ENCODE results near the gene SLC4A1. TPM values are rescaled to one million over a fixed set of nuclear protein-coding genes. Genes with fewer than 3 reads are reported as not detected.
"Not testable (repeated sequence)": the region's sequence is repeated elsewhere in the genome, so short reads cannot be mapped to it uniquely, and the experiment has no call there.

The SLC4A1 gene
- total and polyA plus RNA-seq, 2 donors from 2014 or later, result 2.1 to 201 TPM

DNA sequence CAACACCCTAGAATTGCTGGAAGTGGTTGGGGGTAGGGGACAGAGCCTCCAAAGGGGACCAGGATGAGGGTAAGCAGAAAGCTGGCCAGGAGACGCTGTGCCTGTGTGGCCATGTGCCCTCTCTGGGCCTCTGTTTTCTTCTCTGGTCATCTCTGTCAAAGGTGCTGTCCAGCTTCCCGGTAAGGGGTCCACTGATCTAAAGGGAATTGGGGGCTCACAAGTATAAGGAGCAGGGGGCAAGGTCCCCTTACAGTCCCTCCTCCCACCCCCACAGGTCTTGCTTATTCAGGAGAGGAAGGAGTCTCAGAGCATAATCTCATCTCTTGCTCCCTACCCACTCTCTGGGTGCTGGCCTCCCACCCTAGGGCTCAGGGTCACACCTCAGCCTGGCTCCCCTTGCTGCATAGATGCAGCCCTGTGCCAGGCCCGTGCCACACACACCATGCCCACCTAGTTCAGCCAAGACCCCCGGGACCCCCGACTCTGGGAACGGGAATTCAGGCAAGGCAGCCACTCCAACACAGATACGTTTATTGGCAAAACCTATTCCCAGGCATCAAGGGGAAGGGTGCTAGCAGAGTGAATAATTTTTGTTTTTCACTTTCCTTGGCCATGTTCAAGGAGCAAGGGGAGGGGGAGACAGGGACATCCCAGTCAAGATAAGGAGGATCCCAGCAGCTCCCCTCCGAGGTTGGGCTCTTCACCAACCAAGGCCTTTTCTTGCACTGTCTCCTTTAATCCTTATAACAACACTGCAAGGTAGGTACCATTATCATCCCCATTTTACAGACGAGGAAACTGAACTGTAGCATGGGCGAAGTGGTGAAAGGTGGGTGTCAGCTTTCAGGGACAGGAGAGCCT lies 19.8 kb downstream of the SLC4A1 start:
- H3K9ac ChIP-seq (ENCODE audit: low read length in 3 of 3), result no peak overlapping the region
- H3K27me3 ChIP-seq (ENCODE audit: control insufficient read depth, insufficient read depth, low read length), result no peaks in the 10 kb centered on the region
- H3K27ac ChIP-seq (ENCODE audit: low read depth in 2 of 2, low read length in 2 of 2), result no peak overlapping the region
- FAIRE-seq, result no peak
- H3K4me3 ChIP-seq (ENCODE audit: low read length in 3 of 3), result no peak overlapping the region
- DNase-seq, result no peak
- no peaks in the 10 kb centered on the region for H3K36me3 ChIP-seq (ENCODE audit: control insufficient read depth in 2 of 3, insufficient read depth in 3 of 3, low read length in 3 of 3)
- H3K4me1 ChIP-seq (ENCODE audit: control insufficient read depth in 2 of 3, insufficient read depth in 2 of 3, low read depth in 1 of 3, low read length in 3 of 3), result peaks cover 0 to 13% (median 11%) of the 10 kb centered on the region in 3 donors
- TF ChIP-seq, protein P1, sequence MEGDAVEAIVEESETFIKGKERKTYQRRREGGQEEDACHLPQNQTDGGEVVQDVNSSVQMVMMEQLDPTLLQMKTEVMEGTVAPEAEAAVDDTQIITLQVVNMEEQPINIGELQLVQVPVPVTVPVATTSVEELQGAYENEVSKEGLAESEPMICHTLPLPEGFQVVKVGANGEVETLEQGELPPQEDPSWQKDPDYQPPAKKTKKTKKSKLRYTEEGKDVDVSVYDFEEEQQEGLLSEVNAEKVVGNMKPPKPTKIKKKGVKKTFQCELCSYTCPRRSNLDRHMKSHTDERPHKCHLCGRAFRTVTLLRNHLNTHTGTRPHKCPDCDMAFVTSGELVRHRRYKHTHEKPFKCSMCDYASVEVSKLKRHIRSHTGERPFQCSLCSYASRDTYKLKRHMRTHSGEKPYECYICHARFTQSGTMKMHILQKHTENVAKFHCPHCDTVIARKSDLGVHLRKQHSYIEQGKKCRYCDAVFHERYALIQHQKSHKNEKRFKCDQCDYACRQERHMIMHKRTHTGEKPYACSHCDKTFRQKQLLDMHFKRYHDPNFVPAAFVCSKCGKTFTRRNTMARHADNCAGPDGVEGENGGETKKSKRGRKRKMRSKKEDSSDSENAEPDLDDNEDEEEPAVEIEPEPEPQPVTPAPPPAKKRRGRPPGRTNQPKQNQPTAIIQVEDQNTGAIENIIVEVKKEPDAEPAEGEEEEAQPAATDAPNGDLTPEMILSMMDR (IDR thresholded peaks at IDR 0.05; ENCODE audit: borderline replicate concordance, extremely low read depth, insufficient read depth), result no peak
- H3K9me3 ChIP-seq (ENCODE audit: control insufficient read depth in 2 of 3, insufficient read depth in 1 of 3, low read length in 3 of 3), result no peaks in the 10 kb centered on the region
- intact Hi-C loops (cut with DNase I), result no loop called here

DNA sequence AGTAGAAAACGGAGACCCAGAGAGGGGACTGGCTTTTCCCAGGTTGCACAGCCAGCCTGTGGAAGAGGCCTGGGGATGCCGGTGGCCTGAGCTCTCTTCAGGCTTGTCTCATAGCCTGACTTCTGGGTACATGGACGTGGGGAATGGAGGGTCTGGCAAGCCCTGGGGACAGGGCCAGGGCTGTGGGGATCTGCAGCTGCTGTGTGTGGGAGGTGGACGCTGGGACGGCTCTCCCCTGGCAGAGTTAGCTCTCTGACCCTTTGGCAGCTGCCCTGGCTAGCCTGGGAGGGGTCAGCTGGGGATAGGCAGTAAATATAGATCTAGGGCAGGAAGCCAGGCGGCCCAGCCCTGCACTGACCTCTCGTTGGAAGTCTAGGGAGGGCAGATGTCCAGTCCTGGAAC lies 20.5 kb downstream of the SLC4A1 start:
- DNase-seq (peak in 1 of 5 donors; percentile 81), FAIRE-seq (no peak)
- no peak overlapping the region for H3K4me3 ChIP-seq (ENCODE audit: low read length in 3 of 3)
- H3K27me3 ChIP-seq (ENCODE audit: control insufficient read depth, insufficient read depth, low read length), result no peaks in the 10 kb centered on the region
- intact Hi-C loops (cut with DNase I), result no loop called here
- H3K36me3 ChIP-seq (ENCODE audit: control insufficient read depth in 2 of 3, insufficient read depth in 3 of 3, low read length in 3 of 3), result no peaks in the 10 kb centered on the region
- H3K4me1 ChIP-seq (ENCODE audit: control insufficient read depth in 2 of 3, insufficient read depth in 2 of 3, low read depth in 1 of 3, low read length in 3 of 3), result peaks cover 0 to 13% (median 11%) of the 10 kb centered on the region in 3 donors
- no peak overlapping the region for H3K9ac ChIP-seq (ENCODE audit: low read length in 3 of 3)
- H3K27ac ChIP-seq (ENCODE audit: low read depth in 2 of 2, low read length in 2 of 2), result no peak overlapping the region
- TF ChIP-seq, protein P1 (IDR thresholded peaks at IDR 0.05; ENCODE audit: borderline replicate concordance, extremely low read depth, insufficient read depth), result no peak
- H3K9me3 ChIP-seq (ENCODE audit: control insufficient read depth in 2 of 3, insufficient read depth in 1 of 3, low read length in 3 of 3), result no peaks in the 10 kb centered on the region

DNA sequence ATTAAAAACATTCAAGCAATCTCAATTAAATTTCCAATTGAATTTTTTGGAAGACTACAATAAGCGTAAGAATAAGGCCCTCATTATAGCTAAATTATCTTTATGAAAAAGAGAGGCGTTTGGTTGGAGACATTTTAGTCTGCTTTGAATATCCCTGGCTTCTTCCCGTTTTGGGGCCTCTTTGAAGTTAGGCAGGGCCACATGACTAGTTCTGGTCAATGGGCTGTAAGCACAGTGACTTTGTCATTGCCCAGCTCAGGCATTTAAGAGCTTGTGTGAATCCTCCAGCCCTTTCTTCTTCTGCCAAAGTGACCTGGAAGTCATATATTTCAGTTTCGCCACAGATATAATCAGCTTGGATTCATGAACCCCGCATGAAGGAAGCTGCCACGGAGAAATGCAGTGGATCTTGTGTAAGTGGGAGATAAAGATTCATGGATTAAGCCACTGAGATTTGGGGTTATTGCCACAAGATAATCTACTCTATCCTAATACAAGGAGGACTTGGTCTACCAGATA lies 26.8 kb downstream of the SLC4A1 start:
- no peak for DNase-seq
- Histone ChIP-seq H3K4me1 (ENCODE audit: control insufficient read depth in 2 of 3, insufficient read depth in 2 of 3, low read depth in 1 of 3, low read length in 3 of 3) (peaks cover 0 to 3% (median 0%) of the 10 kb centered on the region in 3 donors), H3K27ac (ENCODE audit: low read depth in 2 of 2, low read length in 2 of 2) (no peak overlapping the region), H3K36me3 (ENCODE audit: control insufficient read depth in 2 of 3, insufficient read depth in 3 of 3, low read length in 3 of 3) (no peaks in the 10 kb centered on the region), H3K9ac (ENCODE audit: low read length in 3 of 3) (no peak overlapping the region), H3K27me3 (ENCODE audit: control insufficient read depth, insufficient read depth, low read length) (no peaks in the 10 kb centered on the region), H3K4me3 (ENCODE audit: low read length in 3 of 3) (no peak overlapping the region), H3K9me3 (ENCODE audit: control insufficient read depth in 2 of 3, insufficient read depth in 1 of 3, low read length in 3 of 3) (no peaks in the 10 kb centered on the region)
- intact Hi-C loops (cut with DNase I), result no loop called here
- no peak for FAIRE-seq
- TF ChIP-seq, protein P1 (IDR thresholded peaks at IDR 0.05; ENCODE audit: borderline replicate concordance, extremely low read depth, insufficient read depth), result no peak

DNA sequence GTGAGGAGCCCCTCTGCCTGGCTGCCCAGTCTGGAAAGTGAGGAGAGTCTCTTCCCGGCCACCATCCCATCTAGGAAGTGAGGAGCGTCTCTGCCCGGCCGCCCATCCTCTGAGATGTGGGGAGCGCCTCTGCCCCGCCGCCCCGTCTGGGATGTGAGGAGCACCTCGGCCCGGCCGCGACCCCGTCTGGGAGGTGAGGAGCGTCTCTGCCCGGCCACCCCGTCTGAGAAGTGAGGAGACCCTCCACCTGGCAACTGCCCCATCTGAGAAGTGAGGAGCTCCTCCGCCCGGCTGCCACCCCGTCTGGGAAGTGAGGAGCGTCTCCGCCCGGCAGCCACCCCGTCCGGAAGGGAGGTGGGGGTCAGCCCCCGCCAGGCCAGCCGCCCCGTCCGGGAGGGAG lies 30.0 kb downstream of the SLC4A1 start:
- DNase-seq; intact Hi-C loops (cut with DNase I); FAIRE-seq; H3K9ac ChIP-seq (ENCODE audit: low read length in 3 of 3); H3K9me3 ChIP-seq (ENCODE audit: control insufficient read depth in 2 of 3, insufficient read depth in 1 of 3, low read length in 3 of 3); H3K36me3 ChIP-seq (ENCODE audit: control insufficient read depth in 2 of 3, insufficient read depth in 3 of 3, low read length in 3 of 3); H3K4me1 ChIP-seq (ENCODE audit: control insufficient read depth in 2 of 3, insufficient read depth in 2 of 3, low read depth in 1 of 3, low read length in 3 of 3); H3K4me3 ChIP-seq (ENCODE audit: low read length in 3 of 3); H3K27ac ChIP-seq (ENCODE audit: low read depth in 2 of 2, low read length in 2 of 2); H3K27me3 ChIP-seq (ENCODE audit: control insufficient read depth, insufficient read depth, low read length): not testable (repeated sequence)

All from kidney (tissue), 14 donors.